Measurements from ENCODE around the gene SV2B.

Gene SV2B

DNA sequence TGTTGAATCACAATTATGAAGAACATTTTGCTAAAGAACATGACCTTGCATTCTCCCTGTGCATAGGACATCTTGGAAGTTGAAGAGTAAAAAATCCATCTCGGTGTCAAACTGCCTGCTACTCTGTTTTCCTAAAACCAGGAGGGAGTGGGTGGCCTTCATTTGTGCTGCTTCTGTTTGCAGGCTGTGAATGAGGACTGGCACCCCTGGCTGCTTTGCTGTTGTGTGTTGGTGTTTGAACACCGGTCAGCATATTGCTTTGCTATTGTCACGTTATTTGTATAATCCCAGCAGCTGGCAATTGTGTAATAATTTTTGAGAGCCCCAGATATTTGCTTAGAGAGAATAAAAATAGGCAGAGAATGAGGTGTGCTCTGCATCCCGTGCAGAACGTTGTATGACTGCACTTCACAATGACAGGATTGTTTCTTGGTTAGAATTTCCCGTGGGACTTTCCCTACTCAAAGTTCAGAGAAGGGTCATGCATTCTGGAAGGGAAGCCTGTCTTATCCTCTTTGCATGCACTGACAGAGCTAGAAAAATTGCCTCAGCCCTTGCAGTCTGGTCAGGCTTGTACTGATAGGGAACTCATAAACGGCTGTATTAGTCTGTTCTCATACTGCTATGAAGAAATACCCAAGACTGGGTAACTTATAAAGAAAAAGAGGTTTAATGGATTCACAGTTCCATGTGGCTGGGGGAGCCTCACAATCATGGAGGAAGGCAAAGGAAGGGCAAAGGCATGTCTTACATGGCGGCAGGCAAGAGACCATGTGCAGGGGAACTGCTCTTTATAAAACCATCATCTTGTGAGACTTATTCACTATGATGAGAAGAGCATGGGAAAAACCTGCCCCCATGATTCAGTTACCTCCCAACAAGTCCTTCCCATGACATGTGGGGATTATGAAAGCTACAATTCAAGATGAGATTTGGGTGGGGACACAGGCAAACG, 16.3 kb downstream of the SV2B start:
- H3K27ac ChIP-seq (ENCODE audit: low read depth, low read length), result no peak overlapping the region
- no peak overlapping the region for H3K9ac ChIP-seq (ENCODE audit: low read length in 5 of 5)
- no peaks in the 10 kb centered on the region for H3K9me3 ChIP-seq (ENCODE audit: control insufficient read depth in 5 of 5, low read length in 5 of 5)
- no peak overlapping the region for H3K4me3 ChIP-seq (ENCODE audit: low read depth in 1 of 5, low read length in 5 of 5)
- H3K36me3 ChIP-seq (ENCODE audit: control insufficient read depth in 5 of 5, insufficient read depth in 5 of 5, low read length in 5 of 5), result no peaks in the 10 kb centered on the region
- peaks cover 0 to 7% (median 2%) of the 10 kb centered on the region in 5 donors for H3K27me3 ChIP-seq (ENCODE audit: control insufficient read depth in 5 of 5, insufficient read depth in 4 of 5, low read length in 5 of 5)
- peaks cover 0 to 22% (median 0%) of the 10 kb centered on the region in 5 donors for H3K4me1 ChIP-seq (ENCODE audit: control insufficient read depth in 5 of 5, insufficient read depth in 5 of 5, low read length in 5 of 5)

- H3K27me3 ChIP-seq (ENCODE audit: control insufficient read depth in 5 of 5, insufficient read depth in 4 of 5, low read length in 5 of 5), result peaks cover 2 to 7% (median 3%) of the 10 kb centered on the region in 5 donors
- H3K4me3 ChIP-seq (ENCODE audit: low read depth in 1 of 5, low read length in 5 of 5), result no peak overlapping the region
- H3K9me3 ChIP-seq (ENCODE audit: control insufficient read depth in 5 of 5, low read length in 5 of 5), result no peaks in the 10 kb centered on the region
- no peak overlapping the region for H3K27ac ChIP-seq (ENCODE audit: low read depth, low read length)
- H3K4me1 ChIP-seq (ENCODE audit: control insufficient read depth in 5 of 5, insufficient read depth in 5 of 5, low read length in 5 of 5), result peaks cover 0 to 27% (median 0%) of the 10 kb centered on the region in 5 donors
- no peaks in the 10 kb centered on the region for H3K36me3 ChIP-seq (ENCODE audit: control insufficient read depth in 5 of 5, insufficient read depth in 5 of 5, low read length in 5 of 5)
- H3K9ac ChIP-seq (ENCODE audit: low read length in 5 of 5), result no peak overlapping the region
These were observed 17.3 kb downstream of the SV2B start for GRCh38 chr15:91117375-91117774.

GRCh38 chr15:91118817-91119590, 18.9 kb downstream of the SV2B start:
- H3K27ac ChIP-seq (ENCODE audit: low read depth, low read length), result no peak overlapping the region
- no peaks in the 10 kb centered on the region for H3K9me3 ChIP-seq (ENCODE audit: control insufficient read depth in 5 of 5, low read length in 5 of 5)
- no peaks in the 10 kb centered on the region for H3K36me3 ChIP-seq (ENCODE audit: control insufficient read depth in 5 of 5, insufficient read depth in 5 of 5, low read length in 5 of 5)
- peaks cover 0 to 5% (median 2%) of the 10 kb centered on the region in 5 donors for H3K27me3 ChIP-seq (ENCODE audit: control insufficient read depth in 5 of 5, insufficient read depth in 4 of 5, low read length in 5 of 5)
- H3K4me1 ChIP-seq (ENCODE audit: control insufficient read depth in 5 of 5, insufficient read depth in 5 of 5, low read length in 5 of 5), result peaks cover 0 to 38% (median 1%) of the 10 kb centered on the region in 5 donors
- no peak overlapping the region for H3K4me3 ChIP-seq (ENCODE audit: low read depth in 1 of 5, low read length in 5 of 5)
- H3K9ac ChIP-seq (ENCODE audit: low read length in 5 of 5), result no peak overlapping the region

- no peaks in the 10 kb centered on the region for H3K36me3 ChIP-seq (ENCODE audit: control insufficient read depth in 5 of 5, insufficient read depth in 5 of 5, low read length in 5 of 5)
- no peaks in the 10 kb centered on the region for H3K9me3 ChIP-seq (ENCODE audit: control insufficient read depth in 5 of 5, low read length in 5 of 5)
- H3K4me1 ChIP-seq (ENCODE audit: control insufficient read depth in 5 of 5, insufficient read depth in 5 of 5, low read length in 5 of 5), result peaks cover 0 to 33% (median 1%) of the 10 kb centered on the region in 5 donors
- H3K27me3 ChIP-seq (ENCODE audit: control insufficient read depth in 5 of 5, insufficient read depth in 4 of 5, low read length in 5 of 5), result peaks cover 0 to 3% (median 2%) of the 10 kb centered on the region in 5 donors
- no peak overlapping the region for H3K9ac ChIP-seq (ENCODE audit: low read length in 5 of 5)
- H3K27ac ChIP-seq (ENCODE audit: low read depth, low read length), result no peak overlapping the region
- H3K4me3 ChIP-seq (ENCODE audit: low read depth in 1 of 5, low read length in 5 of 5), result no peak overlapping the region
These were observed 22.2 kb downstream of the SV2B start for GRCh38 chr15:91122296-91122695.

- Histone ChIP-seq H3K27me3 (ENCODE audit: control insufficient read depth in 5 of 5, insufficient read depth in 4 of 5, low read length in 5 of 5) (peaks cover under 1 to 5% (median 5%) of the 10 kb centered on the region in 5 donors), H3K27ac (ENCODE audit: low read depth, low read length) (no peak overlapping the region), H3K36me3 (ENCODE audit: control insufficient read depth in 5 of 5, insufficient read depth in 5 of 5, low read length in 5 of 5) (no peaks in the 10 kb centered on the region), H3K9me3 (ENCODE audit: control insufficient read depth in 5 of 5, low read length in 5 of 5) (no peaks in the 10 kb centered on the region), H3K9ac (ENCODE audit: low read length in 5 of 5) (no peak overlapping the region), H3K4me1 (ENCODE audit: control insufficient read depth in 5 of 5, insufficient read depth in 5 of 5, low read length in 5 of 5) (peaks cover 0 to 25% (median 0%) of the 10 kb centered on the region in 5 donors), H3K4me3 (ENCODE audit: low read depth in 1 of 5, low read length in 5 of 5) (no peak overlapping the region)
These were observed 24.1 kb downstream of the SV2B start for GRCh38 chr15:91124132-91124531.

DNA sequence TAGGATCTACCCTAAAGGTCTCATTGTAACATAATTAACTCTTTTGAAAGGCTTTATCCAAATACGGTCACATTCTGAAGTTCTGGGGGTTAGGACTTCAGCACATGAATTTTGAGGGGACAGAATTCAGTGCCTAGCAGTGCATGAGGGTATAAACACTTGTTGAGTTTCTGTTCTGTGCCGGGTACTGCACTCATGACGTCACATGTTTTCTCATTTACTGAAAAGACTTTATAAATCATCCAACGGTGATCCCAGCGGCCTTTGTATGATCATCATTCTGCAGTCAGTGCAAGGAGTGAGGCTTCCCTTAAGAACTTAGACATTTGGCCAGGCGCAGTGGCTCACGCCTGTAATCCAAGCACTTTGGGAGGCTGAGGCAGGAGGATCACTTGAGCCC, 25.1 kb downstream of the SV2B start:
- H3K9ac ChIP-seq (ENCODE audit: low read length in 5 of 5), result no peak overlapping the region
- no peak overlapping the region for H3K4me3 ChIP-seq (ENCODE audit: low read depth in 1 of 5, low read length in 5 of 5)
- no peak overlapping the region for H3K27ac ChIP-seq (ENCODE audit: low read depth, low read length)
- H3K27me3 ChIP-seq (ENCODE audit: control insufficient read depth in 5 of 5, insufficient read depth in 4 of 5, low read length in 5 of 5), result peaks cover 3 to 13% (median 5%) of the 10 kb centered on the region in 5 donors
- no peaks in the 10 kb centered on the region for H3K36me3 ChIP-seq (ENCODE audit: control insufficient read depth in 5 of 5, insufficient read depth in 5 of 5, low read length in 5 of 5)
- H3K4me1 ChIP-seq (ENCODE audit: control insufficient read depth in 5 of 5, insufficient read depth in 5 of 5, low read length in 5 of 5), result peaks cover 0 to 25% (median 0%) of the 10 kb centered on the region in 5 donors
- no peaks in the 10 kb centered on the region for H3K9me3 ChIP-seq (ENCODE audit: control insufficient read depth in 5 of 5, low read length in 5 of 5)

DNA sequence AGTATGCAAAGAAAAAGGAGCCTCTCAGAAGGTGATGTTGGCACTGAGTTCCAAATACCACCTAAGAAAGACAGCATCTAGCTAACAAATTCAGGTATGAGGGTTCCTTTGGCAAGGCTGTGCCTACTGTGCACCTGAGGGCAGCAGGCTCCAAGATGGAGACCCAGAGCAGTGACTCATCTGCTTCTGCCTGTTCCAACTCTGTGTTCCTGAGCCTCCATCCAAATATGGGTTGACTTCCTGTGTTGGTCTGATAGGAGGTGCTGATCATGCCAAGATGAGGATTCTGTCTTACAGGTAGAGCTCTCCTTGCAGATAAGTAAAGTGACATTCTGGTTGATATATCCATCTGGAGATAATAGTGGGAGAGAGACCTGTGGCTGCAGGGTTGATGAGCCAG, 26.0 kb downstream of the SV2B start:
- no peak overlapping the region for H3K27ac ChIP-seq (ENCODE audit: low read depth, low read length)
- peaks cover 0 to 25% (median 0%) of the 10 kb centered on the region in 5 donors for H3K4me1 ChIP-seq (ENCODE audit: control insufficient read depth in 5 of 5, insufficient read depth in 5 of 5, low read length in 5 of 5)
- H3K9ac ChIP-seq (ENCODE audit: low read length in 5 of 5), result no peak overlapping the region
- H3K9me3 ChIP-seq (ENCODE audit: control insufficient read depth in 5 of 5, low read length in 5 of 5), result no peaks in the 10 kb centered on the region
- peaks cover 3 to 13% (median 5%) of the 10 kb centered on the region in 5 donors for H3K27me3 ChIP-seq (ENCODE audit: control insufficient read depth in 5 of 5, insufficient read depth in 4 of 5, low read length in 5 of 5)
- no peak overlapping the region for H3K4me3 ChIP-seq (ENCODE audit: low read depth in 1 of 5, low read length in 5 of 5)
- H3K36me3 ChIP-seq (ENCODE audit: control insufficient read depth in 5 of 5, insufficient read depth in 5 of 5, low read length in 5 of 5), result no peaks in the 10 kb centered on the region

GRCh38 chr15:91127236-91127955, 27.3 kb downstream of the SV2B start:
- Histone ChIP-seq H3K9ac (ENCODE audit: low read length in 5 of 5) (no peak overlapping the region), H3K27me3 (ENCODE audit: control insufficient read depth in 5 of 5, insufficient read depth in 4 of 5, low read length in 5 of 5) (peaks cover 0 to 13% (median 5%) of the 10 kb centered on the region in 5 donors)

DNA sequence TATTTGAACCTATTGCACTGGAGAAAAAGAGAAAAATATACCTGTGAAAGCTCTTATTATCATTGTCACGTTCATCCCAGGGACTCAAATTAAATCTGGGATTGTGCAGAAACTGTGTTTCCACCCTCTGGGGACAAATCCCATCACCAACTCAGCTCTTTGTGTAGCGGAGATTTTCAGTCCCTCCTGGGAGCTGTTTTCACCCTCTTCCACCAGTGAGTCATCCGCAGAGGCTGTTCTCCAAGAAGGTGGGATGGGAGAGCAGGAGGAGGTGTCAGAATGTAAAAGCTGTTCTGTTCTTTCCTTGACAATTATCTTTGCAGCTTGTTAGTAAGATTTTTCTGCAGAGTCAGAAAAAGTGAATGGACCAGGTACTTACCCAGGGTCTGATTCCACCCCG, 28.0 kb downstream of the SV2B start:
- H3K36me3 ChIP-seq (ENCODE audit: control insufficient read depth in 5 of 5, insufficient read depth in 5 of 5, low read length in 5 of 5), result no peaks in the 10 kb centered on the region
- H3K27ac ChIP-seq (ENCODE audit: low read depth, low read length), result no peak overlapping the region
- H3K9ac ChIP-seq (ENCODE audit: low read length in 5 of 5), result no peak overlapping the region
- peaks cover 0 to 13% (median 5%) of the 10 kb centered on the region in 5 donors for H3K27me3 ChIP-seq (ENCODE audit: control insufficient read depth in 5 of 5, insufficient read depth in 4 of 5, low read length in 5 of 5)
- H3K4me3 ChIP-seq (ENCODE audit: low read depth in 1 of 5, low read length in 5 of 5), result no peak overlapping the region
- H3K9me3 ChIP-seq (ENCODE audit: control insufficient read depth in 5 of 5, low read length in 5 of 5), result no peaks in the 10 kb centered on the region
- peaks cover 0 to 16% (median 0%) of the 10 kb centered on the region in 5 donors for H3K4me1 ChIP-seq (ENCODE audit: control insufficient read depth in 5 of 5, insufficient read depth in 5 of 5, low read length in 5 of 5)

More at GRCh38 chr15:91127236-91127955, 27.3 kb downstream of the SV2B start:
- H3K36me3 ChIP-seq (ENCODE audit: control insufficient read depth in 5 of 5, insufficient read depth in 5 of 5, low read length in 5 of 5), result no peaks in the 10 kb centered on the region
- H3K4me3 ChIP-seq (ENCODE audit: low read depth in 1 of 5, low read length in 5 of 5), result no peak overlapping the region
- no peak overlapping the region for H3K27ac ChIP-seq (ENCODE audit: low read depth, low read length)
- peaks cover 0 to 20% (median 0%) of the 10 kb centered on the region in 5 donors for H3K4me1 ChIP-seq (ENCODE audit: control insufficient read depth in 5 of 5, insufficient read depth in 5 of 5, low read length in 5 of 5)
- no peaks in the 10 kb centered on the region for H3K9me3 ChIP-seq (ENCODE audit: control insufficient read depth in 5 of 5, low read length in 5 of 5)
